ENCODE results near the gene SLC33A1. TPM values are rescaled to one million over a fixed set of nuclear protein-coding genes. Genes with fewer than 3 reads are reported as not detected.
A peak's percentile ranks its signal among the peaks of the same experiment; 100 is the strongest.

The SLC33A1 gene
- polyA plus RNA-seq, 1 donor from 2014 or later = 16.1 TPM

DNA sequence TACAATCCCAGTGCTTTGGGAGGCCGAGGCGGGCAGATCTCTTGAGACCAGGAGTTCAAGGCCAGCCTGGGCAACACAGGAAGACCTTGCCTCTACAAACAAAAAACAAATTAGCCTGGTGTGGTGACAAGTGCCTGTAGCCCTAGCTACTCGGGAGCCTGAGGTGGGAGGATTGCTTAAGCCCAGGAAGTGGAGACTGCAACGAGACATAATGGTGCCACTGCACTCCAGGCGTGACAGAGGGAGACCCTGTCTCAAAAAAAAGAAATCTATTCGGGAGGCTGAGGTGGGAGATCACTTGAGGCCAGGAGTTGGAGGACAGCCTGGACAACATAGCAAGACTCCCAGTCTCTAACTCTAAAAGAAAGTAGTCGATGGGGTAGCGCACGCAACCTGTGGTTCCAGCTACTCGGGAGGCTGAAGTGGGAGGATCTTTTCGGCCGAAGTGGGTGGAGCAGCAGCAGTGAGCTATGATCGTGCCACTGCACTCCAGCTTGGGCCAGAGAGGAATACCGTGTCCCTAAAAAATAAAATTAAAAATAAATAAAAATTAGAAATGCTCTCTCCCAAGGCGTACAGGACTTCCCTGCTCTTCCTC, 48.9 kb downstream of the SLC33A1 start:
- H3K4me3 ChIP-seq (ENCODE audit: low read length) = peak overlapping the region; percentile 78
- TF ChIP-seq, protein P1, sequence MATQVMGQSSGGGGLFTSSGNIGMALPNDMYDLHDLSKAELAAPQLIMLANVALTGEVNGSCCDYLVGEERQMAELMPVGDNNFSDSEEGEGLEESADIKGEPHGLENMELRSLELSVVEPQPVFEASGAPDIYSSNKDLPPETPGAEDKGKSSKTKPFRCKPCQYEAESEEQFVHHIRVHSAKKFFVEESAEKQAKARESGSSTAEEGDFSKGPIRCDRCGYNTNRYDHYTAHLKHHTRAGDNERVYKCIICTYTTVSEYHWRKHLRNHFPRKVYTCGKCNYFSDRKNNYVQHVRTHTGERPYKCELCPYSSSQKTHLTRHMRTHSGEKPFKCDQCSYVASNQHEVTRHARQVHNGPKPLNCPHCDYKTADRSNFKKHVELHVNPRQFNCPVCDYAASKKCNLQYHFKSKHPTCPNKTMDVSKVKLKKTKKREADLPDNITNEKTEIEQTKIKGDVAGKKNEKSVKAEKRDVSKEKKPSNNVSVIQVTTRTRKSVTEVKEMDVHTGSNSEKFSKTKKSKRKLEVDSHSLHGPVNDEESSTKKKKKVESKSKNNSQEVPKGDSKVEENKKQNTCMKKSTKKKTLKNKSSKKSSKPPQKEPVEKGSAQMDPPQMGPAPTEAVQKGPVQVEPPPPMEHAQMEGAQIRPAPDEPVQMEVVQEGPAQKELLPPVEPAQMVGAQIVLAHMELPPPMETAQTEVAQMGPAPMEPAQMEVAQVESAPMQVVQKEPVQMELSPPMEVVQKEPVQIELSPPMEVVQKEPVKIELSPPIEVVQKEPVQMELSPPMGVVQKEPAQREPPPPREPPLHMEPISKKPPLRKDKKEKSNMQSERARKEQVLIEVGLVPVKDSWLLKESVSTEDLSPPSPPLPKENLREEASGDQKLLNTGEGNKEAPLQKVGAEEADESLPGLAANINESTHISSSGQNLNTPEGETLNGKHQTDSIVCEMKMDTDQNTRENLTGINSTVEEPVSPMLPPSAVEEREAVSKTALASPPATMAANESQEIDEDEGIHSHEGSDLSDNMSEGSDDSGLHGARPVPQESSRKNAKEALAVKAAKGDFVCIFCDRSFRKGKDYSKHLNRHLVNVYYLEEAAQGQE (IDR thresholded peaks at IDR 0.05; ENCODE audit: borderline replicate concordance) = no peak
- no peak for TF ChIP-seq EP300 (conservative IDR thresholded peaks at IDR 0.05; ENCODE audit: poor library complexity, severe bottlenecking)
- TF ChIP-seq POLR2AphosphoS5 (IDR thresholded peaks at IDR 0.05) = no peak
- TF ChIP-seq SMC3 (conservative IDR thresholded peaks at IDR 0.05; ENCODE audit: poor library complexity) = no peak
- TF ChIP-seq, protein P2, sequence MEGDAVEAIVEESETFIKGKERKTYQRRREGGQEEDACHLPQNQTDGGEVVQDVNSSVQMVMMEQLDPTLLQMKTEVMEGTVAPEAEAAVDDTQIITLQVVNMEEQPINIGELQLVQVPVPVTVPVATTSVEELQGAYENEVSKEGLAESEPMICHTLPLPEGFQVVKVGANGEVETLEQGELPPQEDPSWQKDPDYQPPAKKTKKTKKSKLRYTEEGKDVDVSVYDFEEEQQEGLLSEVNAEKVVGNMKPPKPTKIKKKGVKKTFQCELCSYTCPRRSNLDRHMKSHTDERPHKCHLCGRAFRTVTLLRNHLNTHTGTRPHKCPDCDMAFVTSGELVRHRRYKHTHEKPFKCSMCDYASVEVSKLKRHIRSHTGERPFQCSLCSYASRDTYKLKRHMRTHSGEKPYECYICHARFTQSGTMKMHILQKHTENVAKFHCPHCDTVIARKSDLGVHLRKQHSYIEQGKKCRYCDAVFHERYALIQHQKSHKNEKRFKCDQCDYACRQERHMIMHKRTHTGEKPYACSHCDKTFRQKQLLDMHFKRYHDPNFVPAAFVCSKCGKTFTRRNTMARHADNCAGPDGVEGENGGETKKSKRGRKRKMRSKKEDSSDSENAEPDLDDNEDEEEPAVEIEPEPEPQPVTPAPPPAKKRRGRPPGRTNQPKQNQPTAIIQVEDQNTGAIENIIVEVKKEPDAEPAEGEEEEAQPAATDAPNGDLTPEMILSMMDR (IDR thresholded peaks at IDR 0.05; ENCODE audit: poor library complexity, severe bottlenecking) = no peak
- TF ChIP-seq TAF1 (IDR thresholded peaks at IDR 0.05; ENCODE audit: low read depth) = no peak
- no peak for TF ChIP-seq RAD21 (conservative IDR thresholded peaks at IDR 0.05)
- TF ChIP-seq MXI1 (conservative IDR thresholded peaks at IDR 0.05; ENCODE audit: poor library complexity, severe bottlenecking) = no peak
- no peak for TF ChIP-seq EZH2 (IDR thresholded peaks at IDR 0.05; ENCODE audit: borderline replicate concordance, insufficient read depth, low read length, poor library complexity, severe bottlenecking)
- no peaks in the 10 kb centered on the region for H4K20me1 ChIP-seq (ENCODE audit: insufficient read depth)
- no peak overlapping the region for H3K27ac ChIP-seq (ENCODE audit: low read length)
- H3K36me3 ChIP-seq (ENCODE audit: insufficient read depth, low read length) = no peaks in the 10 kb centered on the region
- no peaks in the 10 kb centered on the region for H3F3A ChIP-seq (ENCODE audit: insufficient read depth, low read length, poor library complexity, severe bottlenecking)
- H3K9ac ChIP-seq (ENCODE audit: low read length) = peak overlapping the region; percentile 79
- H3K9me3 ChIP-seq (ENCODE audit: low read length) = no peaks in the 10 kb centered on the region
- H3K4me2 ChIP-seq (ENCODE audit: low read length) = no peak overlapping the region
- peak overlapping the region; percentile 83 for H2AFZ ChIP-seq (ENCODE audit: low read depth, low read length)
- H3K27me3 ChIP-seq (ENCODE audit: insufficient read depth, low read depth, low read length) = no peaks in the 10 kb centered on the region
- no peaks in the 10 kb centered on the region for H3K9me2 ChIP-seq (ENCODE audit: insufficient read depth, low read length)
- no peaks in the 10 kb centered on the region for H3K79me2 ChIP-seq (replicated peaks; ENCODE audit: insufficient read depth, low read length)

DNA sequence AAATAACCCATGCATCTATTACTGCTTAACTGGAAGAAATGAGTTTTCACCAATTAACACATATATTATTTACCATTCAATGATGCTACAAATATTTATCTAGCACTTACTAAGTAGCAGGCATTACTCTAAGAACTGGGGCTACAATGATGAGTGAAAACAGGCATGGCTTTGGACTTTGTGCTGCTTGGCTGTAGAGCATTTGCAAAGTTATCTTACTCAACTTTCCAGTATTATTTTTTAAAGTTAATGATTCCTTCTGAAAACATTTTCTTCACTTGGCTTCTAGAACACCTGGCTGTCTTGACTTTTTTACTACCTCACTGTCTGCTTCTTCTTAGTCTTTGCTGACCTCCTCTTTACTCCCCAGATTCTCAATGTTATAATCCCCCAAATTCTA, 49.9 kb downstream of the SLC33A1 start:
- Histone ChIP-seq H3K9ac (ENCODE audit: low read length) (no peak overlapping the region), H3K4me2 (ENCODE audit: low read length) (no peak overlapping the region), H3K9me3 (ENCODE audit: low read length) (no peaks in the 10 kb centered on the region), H3K9me2 (ENCODE audit: insufficient read depth, low read length) (no peaks in the 10 kb centered on the region), H3K79me2 (replicated peaks; ENCODE audit: insufficient read depth, low read length) (no peaks in the 10 kb centered on the region), H3K4me3 (ENCODE audit: low read length) (no peak overlapping the region), H4K20me1 (ENCODE audit: insufficient read depth) (no peaks in the 10 kb centered on the region), H3F3A (ENCODE audit: insufficient read depth, low read length, poor library complexity, severe bottlenecking) (no peaks in the 10 kb centered on the region), H3K27me3 (ENCODE audit: insufficient read depth, low read depth, low read length) (no peaks in the 10 kb centered on the region), H3K36me3 (ENCODE audit: insufficient read depth, low read length) (no peaks in the 10 kb centered on the region), H2AFZ (ENCODE audit: low read depth, low read length) (no peak overlapping the region), H3K27ac (ENCODE audit: low read length) (no peak overlapping the region)
- no peak for TF ChIP-seq MXI1 (conservative IDR thresholded peaks at IDR 0.05; ENCODE audit: poor library complexity, severe bottlenecking)
- TF ChIP-seq POLR2AphosphoS5 (IDR thresholded peaks at IDR 0.05) = no peak
- TF ChIP-seq, protein P1 (IDR thresholded peaks at IDR 0.05; ENCODE audit: borderline replicate concordance) = no peak
- TF ChIP-seq, protein P2 (IDR thresholded peaks at IDR 0.05; ENCODE audit: poor library complexity, severe bottlenecking) = no peak
- no peak for TF ChIP-seq EP300 (conservative IDR thresholded peaks at IDR 0.05; ENCODE audit: poor library complexity, severe bottlenecking)
- TF ChIP-seq SMC3 (conservative IDR thresholded peaks at IDR 0.05; ENCODE audit: poor library complexity) = no peak
- no peak for TF ChIP-seq RAD21 (conservative IDR thresholded peaks at IDR 0.05)
- TF ChIP-seq EZH2 (IDR thresholded peaks at IDR 0.05; ENCODE audit: borderline replicate concordance, insufficient read depth, low read length, poor library complexity, severe bottlenecking) = no peak

Data from neural cell (in vitro differentiated cells).